PFSK-1 (cell line): ENCODE data around the gene FAM237A.

Experiments
- FOXP2 ChIP-seq: optimal IDR thresholded peaks from 2 replicates; pipeline ENCODE3; 2011; ENCODE audit warnings: borderline replicate concordance, control low read depth, inconsistent platforms; ENCODE audit not compliant: insufficient read depth; ENCODE audit errors: extremely low read length, extremely low read depth
- POLR2AphosphoS5 ChIP-seq: IDR thresholded peaks from 2 replicates; pipeline ENCODE4 v1.6.1; 2012; ENCODE audit warnings: low read depth, mild to moderate bottlenecking, control low read depth, low read length, moderate library complexity
- SIN3A ChIP-seq: IDR thresholded peaks from 2 replicates; pipeline ENCODE4 v1.6.1; 2012; ENCODE audit warnings: mild to moderate bottlenecking, low read length, moderate library complexity, borderline replicate concordance; ENCODE audit not compliant: insufficient read depth
- TAF1 ChIP-seq: IDR thresholded peaks from 2 replicates; pipeline ENCODE4 v1.6.1; 2012; ENCODE audit warnings: low read length, control low read depth, borderline replicate concordance; ENCODE audit not compliant: insufficient read depth
- TF ChIP-seq, protein P1 (sequence below), 2 experiments: IDR thresholded peaks; 2 replicates each; pipeline versions ENCODE4 v1.6.1 to v1.8.0; 2011 to 2012; ENCODE audit warnings: low read depth in 2 of 2, low read length in 2 of 2, control low read depth in 1 of 2, inconsistent platforms in 1 of 2, mild to moderate bottlenecking in 1 of 2, moderate library complexity in 1 of 2; ENCODE audit not compliant: insufficient read depth in 1 of 2

The FAM237A gene

GRCh38 chr2:206683546-206683945, 41.3 kb downstream of the FAM237A start:
- TF ChIP-seq POLR2AphosphoS5: no peak
- no peak for TF ChIP-seq FOXP2
- TF ChIP-seq, protein P1, sequence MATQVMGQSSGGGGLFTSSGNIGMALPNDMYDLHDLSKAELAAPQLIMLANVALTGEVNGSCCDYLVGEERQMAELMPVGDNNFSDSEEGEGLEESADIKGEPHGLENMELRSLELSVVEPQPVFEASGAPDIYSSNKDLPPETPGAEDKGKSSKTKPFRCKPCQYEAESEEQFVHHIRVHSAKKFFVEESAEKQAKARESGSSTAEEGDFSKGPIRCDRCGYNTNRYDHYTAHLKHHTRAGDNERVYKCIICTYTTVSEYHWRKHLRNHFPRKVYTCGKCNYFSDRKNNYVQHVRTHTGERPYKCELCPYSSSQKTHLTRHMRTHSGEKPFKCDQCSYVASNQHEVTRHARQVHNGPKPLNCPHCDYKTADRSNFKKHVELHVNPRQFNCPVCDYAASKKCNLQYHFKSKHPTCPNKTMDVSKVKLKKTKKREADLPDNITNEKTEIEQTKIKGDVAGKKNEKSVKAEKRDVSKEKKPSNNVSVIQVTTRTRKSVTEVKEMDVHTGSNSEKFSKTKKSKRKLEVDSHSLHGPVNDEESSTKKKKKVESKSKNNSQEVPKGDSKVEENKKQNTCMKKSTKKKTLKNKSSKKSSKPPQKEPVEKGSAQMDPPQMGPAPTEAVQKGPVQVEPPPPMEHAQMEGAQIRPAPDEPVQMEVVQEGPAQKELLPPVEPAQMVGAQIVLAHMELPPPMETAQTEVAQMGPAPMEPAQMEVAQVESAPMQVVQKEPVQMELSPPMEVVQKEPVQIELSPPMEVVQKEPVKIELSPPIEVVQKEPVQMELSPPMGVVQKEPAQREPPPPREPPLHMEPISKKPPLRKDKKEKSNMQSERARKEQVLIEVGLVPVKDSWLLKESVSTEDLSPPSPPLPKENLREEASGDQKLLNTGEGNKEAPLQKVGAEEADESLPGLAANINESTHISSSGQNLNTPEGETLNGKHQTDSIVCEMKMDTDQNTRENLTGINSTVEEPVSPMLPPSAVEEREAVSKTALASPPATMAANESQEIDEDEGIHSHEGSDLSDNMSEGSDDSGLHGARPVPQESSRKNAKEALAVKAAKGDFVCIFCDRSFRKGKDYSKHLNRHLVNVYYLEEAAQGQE (IDR thresholded peaks at IDR 0.05; ENCODE audit: insufficient read depth in 1 of 2, low read depth in 2 of 2, low read length in 2 of 2): no peak
- TF ChIP-seq SIN3A: no peak
- no peak for TF ChIP-seq TAF1

- TF ChIP-seq POLR2AphosphoS5: no peak
These were observed 46.2 kb downstream of the FAM237A start for GRCh38 chr2:206688453-206688852.

DNA sequence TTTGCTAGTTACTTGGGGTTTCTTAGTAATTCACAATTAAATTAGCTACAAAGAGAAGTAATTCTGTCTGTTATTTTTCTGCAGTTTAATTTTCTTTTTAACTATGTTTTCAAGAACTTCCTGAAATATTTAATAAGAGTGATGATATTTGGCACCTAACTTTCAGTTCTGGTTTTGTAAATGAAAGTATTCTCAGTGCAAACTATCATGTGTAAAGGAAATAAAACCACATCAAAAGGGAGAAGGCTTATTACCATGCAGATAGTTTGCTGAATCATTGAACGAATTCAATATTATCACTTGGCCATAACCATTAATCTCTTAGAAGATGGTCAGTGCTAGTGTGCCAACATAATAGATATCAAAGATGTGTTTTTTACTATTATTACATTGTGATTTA, 46.7 kb downstream of the FAM237A start:
- no peak for TF ChIP-seq SIN3A
- no peak for TF ChIP-seq TAF1
- TF ChIP-seq, protein P1 (IDR thresholded peaks at IDR 0.05; ENCODE audit: insufficient read depth in 1 of 2, low read depth in 2 of 2, low read length in 2 of 2): no peak
- no peak for TF ChIP-seq POLR2AphosphoS5
- TF ChIP-seq FOXP2: no peak

GRCh38 chr2:206692971-206693370, 50.7 kb downstream of the FAM237A start:
- TF ChIP-seq FOXP2: no peak

DNA sequence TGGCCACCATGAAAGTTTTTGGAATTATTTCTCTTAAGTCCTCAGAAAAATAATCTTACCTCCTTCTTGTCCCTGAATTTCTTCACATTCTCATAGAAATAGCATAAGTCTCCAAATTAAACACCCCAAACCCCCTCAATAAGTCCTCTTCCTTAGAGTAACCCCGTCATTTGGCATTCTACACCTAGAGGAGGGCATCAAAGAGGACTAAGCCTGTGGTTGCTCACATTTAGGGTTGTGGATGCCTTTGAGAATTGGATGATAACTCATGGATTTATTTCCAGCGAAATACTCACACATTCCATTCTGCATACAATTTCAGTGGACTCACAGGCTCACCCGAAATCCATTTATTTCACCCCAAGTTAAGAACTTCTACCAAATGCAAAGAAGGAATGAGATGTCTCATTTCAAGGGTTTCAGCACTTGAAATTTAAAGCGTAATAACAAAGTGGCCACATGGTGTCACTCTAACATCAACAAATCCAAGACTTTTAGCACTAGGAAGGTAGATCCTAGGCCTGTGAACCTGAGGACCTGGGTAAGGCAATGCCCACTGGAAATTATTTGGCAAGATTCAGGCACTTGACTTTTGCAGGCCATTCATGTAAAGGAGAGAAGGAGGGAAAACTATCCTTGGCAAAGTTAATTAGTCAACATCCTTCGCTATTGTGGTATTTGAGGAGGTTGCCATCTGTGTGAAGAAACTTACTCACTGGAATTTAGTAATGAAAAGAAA, 51.3 kb downstream of the FAM237A start:
- no peak for TF ChIP-seq SIN3A
- TF ChIP-seq POLR2AphosphoS5: no peak
- TF ChIP-seq, protein P1 (IDR thresholded peaks at IDR 0.05; ENCODE audit: insufficient read depth in 1 of 2, low read depth in 2 of 2, low read length in 2 of 2): no peak
- TF ChIP-seq FOXP2: no peak
- TF ChIP-seq TAF1: no peak

- TF ChIP-seq TAF1: no peak
- no peak for TF ChIP-seq SIN3A
- TF ChIP-seq POLR2AphosphoS5: no peak
- TF ChIP-seq, protein P1 (IDR thresholded peaks at IDR 0.05; ENCODE audit: insufficient read depth in 1 of 2, low read depth in 2 of 2, low read length in 2 of 2): no peak
- no peak for TF ChIP-seq FOXP2
These were observed 54.6 kb downstream of the FAM237A start for GRCh38 chr2:206696910-206697309.
